HepG2 (cell line): Measurements from ENCODE around the gene INKA2. TPM values are rescaled to one million over a fixed set of nuclear protein-coding genes. Genes with fewer than 3 reads are reported as not detected.
A peak's percentile ranks its signal among the peaks of the same experiment; 100 is the strongest.

Source experiments
- CBX5 ChIP-seq: sonication (generic); formaldehyde crosslinking; IDR thresholded peaks from 2 replicates; pipeline ENCODE4 v1.4.0; 2020; ENCODE audit warnings: missing genetic modification reagents, borderline replicate concordance
- DPF2 ChIP-seq: sonication (generic); formaldehyde crosslinking; IDR thresholded peaks from 2 replicates; pipeline ENCODE4 v1.4.0; 2020; ENCODE audit warnings: mild to moderate bottlenecking, low read depth, missing genetic modification reagents, borderline replicate concordance
- ETV6 ChIP-seq: sonication (generic); formaldehyde crosslinking; conservative IDR thresholded peaks from 2 replicates; pipeline ENCODE4 v1.4.0; 2020; ENCODE audit warnings: missing genetic modification reagents
- GZF1 ChIP-seq: sonication (generic); formaldehyde crosslinking; IDR thresholded peaks from 2 replicates; pipeline ENCODE4 v1.5.1; 2020; ENCODE audit warnings: mild to moderate bottlenecking, missing genetic modification reagents
- MXD4 ChIP-seq: IDR thresholded peaks from 2 replicates; pipeline ENCODE4 v1.6.1; 2016; ENCODE audit warnings: mild to moderate bottlenecking, missing biosample characterization, missing genetic modification reagents
- PRPF4 ChIP-seq: fragments of 200-400 bp; formaldehyde crosslinking; IDR thresholded peaks from 2 replicates; pipeline ENCODE4 v1.6.1; 2016; ENCODE audit warnings: low read length, low read depth; ENCODE audit not compliant: poor library complexity, severe bottlenecking
- SATB2 ChIP-seq: sonication (generic); formaldehyde crosslinking; IDR thresholded peaks from 2 replicates; pipeline ENCODE4 v1.5.0; 2020; ENCODE audit warnings: missing genetic modification reagents
- SMAD9 ChIP-seq: sonication (generic); formaldehyde crosslinking; IDR thresholded peaks from 2 replicates; pipeline ENCODE4 v1.5.1; 2020; ENCODE audit warnings: mild to moderate bottlenecking, missing genetic modification reagents
- SP5 ChIP-seq: IDR thresholded peaks from 2 replicates; pipeline ENCODE4 v1.6.1; 2016; ENCODE audit warnings: low read depth, borderline replicate concordance
- TP53 ChIP-seq: sonication (generic); formaldehyde crosslinking; conservative IDR thresholded peaks from 2 replicates; pipeline ENCODE4 v1.4.0; 2020; ENCODE audit warnings: missing genetic modification reagents
- ZNF577 ChIP-seq: sonication (generic); formaldehyde crosslinking; IDR thresholded peaks from 2 replicates; pipeline ENCODE4 v1.4.0; 2020; ENCODE audit warnings: mild to moderate bottlenecking, low read depth, missing genetic modification reagents, borderline replicate concordance
- ZNF629 ChIP-seq: sonication (generic); formaldehyde crosslinking; conservative IDR thresholded peaks from 2 replicates; pipeline ENCODE4 v1.5.0; 2020; ENCODE audit warnings: missing genetic modification reagents
- polyA plus RNA-seq, 8 experiments: library from polyadenylated mRNA; depleted of rRNA in 3 of 8; stranded (reverse) in 7 of 8; unstranded in 1 of 8; fragments of >200 nt; fragmentation: Illumina TruSeq in 4 of 8; extraction: Trizol in 4 of 8; gene quantifications; 2 replicates each; pipeline versions ENCODE4 v1.2.1 to v1.2.3, GENCODE V29; 2011 to 2016; ENCODE audit warnings: low read depth in 4 of 8, missing spikeins in 1 of 8, mixed read lengths in 1 of 8; ENCODE audit not compliant: insufficient read depth in 1 of 8
- total RNA-seq, 5 experiments: library from RNA; depleted of rRNA; stranded (reverse); fragments of >200 nt; fragmentation: Illumina TruSeq; extraction: Trizol; gene quantifications; 2 replicates each; pipeline ENCODE4 v1.2.3, GENCODE V29; 2016; ENCODE audit warnings: low read depth in 1 of 5
- TF ChIP-seq, protein P1 (sequence below): sonication (generic); formaldehyde crosslinking; IDR thresholded peaks from 2 replicates; pipeline ENCODE4 v1.8.0; 2022; ENCODE audit warnings: mild to moderate bottlenecking, missing genetic modification reagents, borderline replicate concordance
- TF ChIP-seq, protein P2 (sequence below): sonication (generic); formaldehyde crosslinking; IDR thresholded peaks from 2 replicates; pipeline ENCODE4 v1.4.0; 2020; ENCODE audit warnings: missing genetic modification reagents
- TF ChIP-seq, protein P3 (sequence below): sonication (generic); formaldehyde crosslinking; IDR thresholded peaks from 2 replicates; pipeline ENCODE4 v1.4.0; 2020; ENCODE audit warnings: missing genetic modification reagents
- TF ChIP-seq, protein P4 (sequence below): sonication (generic); formaldehyde crosslinking; IDR thresholded peaks from 2 replicates; pipeline ENCODE4 v1.5.1; 2020; ENCODE audit warnings: mild to moderate bottlenecking, missing genetic modification reagents, moderate library complexity
- TF ChIP-seq, protein P5 (sequence below): sonication (generic); formaldehyde crosslinking; IDR thresholded peaks from 2 replicates; pipeline ENCODE4 v1.4.0; 2020; ENCODE audit warnings: mild to moderate bottlenecking, missing genetic modification reagents

Gene INKA2
- total and polyA plus RNA-seq, 2 of the 13 experiments (the other 11 are each of a cell fraction or from before 2014, with no cell fraction given), result 2.6 to 4.6 TPM

DNA sequence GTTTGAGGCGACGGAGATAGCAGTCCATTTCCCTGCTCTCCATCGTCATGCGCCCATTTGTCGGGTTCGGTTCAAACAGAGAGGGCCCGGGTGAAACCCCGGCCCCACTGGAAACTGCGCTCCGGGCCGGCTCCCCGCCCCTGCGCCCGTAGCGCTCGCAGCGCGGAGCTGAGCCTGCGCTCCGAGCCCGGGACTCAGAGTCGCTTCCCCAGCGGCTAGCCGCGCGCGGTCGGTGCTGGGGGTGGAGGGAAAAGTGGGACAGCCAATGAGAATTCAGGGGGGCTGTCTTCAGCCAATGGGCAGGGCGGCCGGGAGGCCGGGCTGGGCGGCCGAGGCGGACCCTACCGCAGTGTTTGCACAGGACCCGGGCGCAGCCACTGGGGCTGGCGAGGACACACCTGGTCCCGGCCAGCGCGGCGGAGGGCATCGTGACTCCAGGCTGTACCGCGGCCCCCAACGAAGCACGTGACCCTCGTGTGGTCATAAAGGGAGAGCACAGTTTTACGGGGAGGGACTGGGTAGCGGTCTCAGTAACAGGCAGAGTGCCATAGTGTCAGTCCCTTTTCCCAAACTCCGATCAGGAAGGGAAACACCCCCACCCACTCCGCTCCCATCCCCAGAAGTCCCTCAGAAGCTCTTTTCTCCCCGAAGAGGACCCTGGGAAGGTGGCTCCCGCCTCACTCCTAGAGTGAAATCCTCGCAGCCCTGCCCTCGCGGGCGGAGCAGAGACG lies at the start of gene INKA2 (continued):
- TF ChIP-seq, protein P1, sequence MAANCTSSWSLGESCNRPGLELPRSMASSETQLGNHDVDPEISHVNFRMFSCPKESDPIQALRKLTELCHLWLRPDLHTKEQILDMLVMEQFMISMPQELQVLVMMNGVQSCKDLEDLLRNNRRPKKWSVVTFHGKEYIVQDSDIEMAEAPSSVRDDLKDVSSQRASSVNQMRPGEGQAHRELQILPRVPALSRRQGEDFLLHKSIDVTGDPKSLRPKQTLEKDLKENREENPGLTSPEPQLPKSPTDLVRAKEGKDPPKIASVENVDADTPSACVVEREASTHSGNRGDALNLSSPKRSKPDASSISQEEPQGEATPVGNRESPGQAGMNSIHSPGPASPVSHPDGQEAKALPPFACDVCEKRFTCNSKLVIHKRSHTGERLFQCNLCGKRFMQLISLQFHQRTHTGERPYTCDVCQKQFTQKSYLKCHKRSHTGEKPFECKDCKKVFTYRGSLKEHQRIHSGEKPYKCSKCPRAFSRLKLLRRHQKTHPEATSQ, result no peak
- no peak for TF ChIP-seq SP5 (CRISPR knock-in tag)
- TF ChIP-seq PRPF4, result no peak
- TF ChIP-seq, protein P2, sequence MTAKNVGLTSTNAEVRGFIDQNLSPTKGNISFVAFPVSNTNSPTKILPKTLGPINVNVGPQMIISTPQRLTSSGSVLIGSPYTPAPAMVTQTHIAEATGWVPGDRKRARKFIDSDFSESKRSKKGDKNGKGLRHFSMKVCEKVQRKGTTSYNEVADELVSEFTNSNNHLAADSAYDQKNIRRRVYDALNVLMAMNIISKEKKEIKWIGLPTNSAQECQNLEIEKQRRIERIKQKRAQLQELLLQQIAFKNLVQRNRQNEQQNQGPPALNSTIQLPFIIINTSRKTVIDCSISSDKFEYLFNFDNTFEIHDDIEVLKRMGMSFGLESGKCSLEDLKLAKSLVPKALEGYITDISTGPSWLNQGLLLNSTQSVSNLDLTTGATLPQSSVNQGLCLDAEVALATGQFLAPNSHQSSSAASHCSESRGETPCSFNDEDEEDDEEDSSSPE (CRISPR knock-in tag), result peak; percentile 93
- TF ChIP-seq SATB2 (CRISPR knock-in tag), result peak; percentile 85
- no peak; the same call in 1 of the 2 replicates for TF ChIP-seq GZF1 (CRISPR knock-in tag)
- TF ChIP-seq DPF2 (CRISPR knock-in tag), result no peak
- 0 out of 2 replicates have a peak, but pooled peaks have one; percentile 65 for TF ChIP-seq TP53 (CRISPR knock-in tag)
- 0 out of 2 replicates have a peak, but pooled peaks have one; percentile 5 for TF ChIP-seq ZNF629 (CRISPR knock-in tag)
- TF ChIP-seq, protein P3, sequence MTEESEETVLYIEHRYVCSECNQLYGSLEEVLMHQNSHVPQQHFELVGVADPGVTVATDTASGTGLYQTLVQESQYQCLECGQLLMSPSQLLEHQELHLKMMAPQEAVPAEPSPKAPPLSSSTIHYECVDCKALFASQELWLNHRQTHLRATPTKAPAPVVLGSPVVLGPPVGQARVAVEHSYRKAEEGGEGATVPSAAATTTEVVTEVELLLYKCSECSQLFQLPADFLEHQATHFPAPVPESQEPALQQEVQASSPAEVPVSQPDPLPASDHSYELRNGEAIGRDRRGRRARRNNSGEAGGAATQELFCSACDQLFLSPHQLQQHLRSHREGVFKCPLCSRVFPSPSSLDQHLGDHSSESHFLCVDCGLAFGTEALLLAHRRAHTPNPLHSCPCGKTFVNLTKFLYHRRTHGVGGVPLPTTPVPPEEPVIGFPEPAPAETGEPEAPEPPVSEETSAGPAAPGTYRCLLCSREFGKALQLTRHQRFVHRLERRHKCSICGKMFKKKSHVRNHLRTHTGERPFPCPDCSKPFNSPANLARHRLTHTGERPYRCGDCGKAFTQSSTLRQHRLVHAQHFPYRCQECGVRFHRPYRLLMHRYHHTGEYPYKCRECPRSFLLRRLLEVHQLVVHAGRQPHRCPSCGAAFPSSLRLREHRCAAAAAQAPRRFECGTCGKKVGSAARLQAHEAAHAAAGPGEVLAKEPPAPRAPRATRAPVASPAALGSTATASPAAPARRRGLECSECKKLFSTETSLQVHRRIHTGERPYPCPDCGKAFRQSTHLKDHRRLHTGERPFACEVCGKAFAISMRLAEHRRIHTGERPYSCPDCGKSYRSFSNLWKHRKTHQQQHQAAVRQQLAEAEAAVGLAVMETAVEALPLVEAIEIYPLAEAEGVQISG (CRISPR knock-in tag), result no peak; the same call in 1 of the 2 replicates
- TF ChIP-seq, protein P4, sequence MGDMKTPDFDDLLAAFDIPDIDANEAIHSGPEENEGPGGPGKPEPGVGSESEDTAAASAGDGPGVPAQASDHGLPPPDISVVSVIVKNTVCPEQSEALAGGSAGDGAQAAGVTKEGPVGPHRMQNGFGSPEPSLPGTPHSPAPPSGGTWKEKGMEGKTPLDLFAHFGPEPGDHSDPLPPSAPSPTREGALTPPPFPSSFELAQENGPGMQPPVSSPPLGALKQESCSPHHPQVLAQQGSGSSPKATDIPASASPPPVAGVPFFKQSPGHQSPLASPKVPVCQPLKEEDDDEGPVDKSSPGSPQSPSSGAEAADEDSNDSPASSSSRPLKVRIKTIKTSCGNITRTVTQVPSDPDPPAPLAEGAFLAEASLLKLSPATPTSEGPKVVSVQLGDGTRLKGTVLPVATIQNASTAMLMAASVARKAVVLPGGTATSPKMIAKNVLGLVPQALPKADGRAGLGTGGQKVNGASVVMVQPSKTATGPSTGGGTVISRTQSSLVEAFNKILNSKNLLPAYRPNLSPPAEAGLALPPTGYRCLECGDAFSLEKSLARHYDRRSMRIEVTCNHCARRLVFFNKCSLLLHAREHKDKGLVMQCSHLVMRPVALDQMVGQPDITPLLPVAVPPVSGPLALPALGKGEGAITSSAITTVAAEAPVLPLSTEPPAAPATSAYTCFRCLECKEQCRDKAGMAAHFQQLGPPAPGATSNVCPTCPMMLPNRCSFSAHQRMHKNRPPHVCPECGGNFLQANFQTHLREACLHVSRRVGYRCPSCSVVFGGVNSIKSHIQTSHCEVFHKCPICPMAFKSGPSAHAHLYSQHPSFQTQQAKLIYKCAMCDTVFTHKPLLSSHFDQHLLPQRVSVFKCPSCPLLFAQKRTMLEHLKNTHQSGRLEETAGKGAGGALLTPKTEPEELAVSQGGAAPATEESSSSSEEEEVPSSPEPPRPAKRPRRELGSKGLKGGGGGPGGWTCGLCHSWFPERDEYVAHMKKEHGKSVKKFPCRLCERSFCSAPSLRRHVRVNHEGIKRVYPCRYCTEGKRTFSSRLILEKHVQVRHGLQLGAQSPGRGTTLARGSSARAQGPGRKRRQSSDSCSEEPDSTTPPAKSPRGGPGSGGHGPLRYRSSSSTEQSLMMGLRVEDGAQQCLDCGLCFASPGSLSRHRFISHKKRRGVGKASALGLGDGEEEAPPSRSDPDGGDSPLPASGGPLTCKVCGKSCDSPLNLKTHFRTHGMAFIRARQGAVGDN, result peak; percentile 93
- peak; percentile 51; the same call in 1 of the 2 replicates for TF ChIP-seq MXD4 (CRISPR knock-in tag)
- peak; percentile 37; the same call in 1 of the 2 replicates for TF ChIP-seq CBX5 (CRISPR knock-in tag)
- no peak; the same call in 1 of the 2 replicates for TF ChIP-seq ZNF577 (CRISPR knock-in tag)
- TF ChIP-seq SMAD9, result no peak
- TF ChIP-seq ETV6 (CRISPR knock-in tag), result peak; percentile 40; the same call in 1 of the 2 replicates
- TF ChIP-seq, protein P5, sequence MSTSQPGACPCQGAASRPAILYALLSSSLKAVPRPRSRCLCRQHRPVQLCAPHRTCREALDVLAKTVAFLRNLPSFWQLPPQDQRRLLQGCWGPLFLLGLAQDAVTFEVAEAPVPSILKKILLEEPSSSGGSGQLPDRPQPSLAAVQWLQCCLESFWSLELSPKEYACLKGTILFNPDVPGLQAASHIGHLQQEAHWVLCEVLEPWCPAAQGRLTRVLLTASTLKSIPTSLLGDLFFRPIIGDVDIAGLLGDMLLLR, result peak; percentile 86
